ENCODE results near the gene ATP5ME.

The ATP5ME gene

DNA sequence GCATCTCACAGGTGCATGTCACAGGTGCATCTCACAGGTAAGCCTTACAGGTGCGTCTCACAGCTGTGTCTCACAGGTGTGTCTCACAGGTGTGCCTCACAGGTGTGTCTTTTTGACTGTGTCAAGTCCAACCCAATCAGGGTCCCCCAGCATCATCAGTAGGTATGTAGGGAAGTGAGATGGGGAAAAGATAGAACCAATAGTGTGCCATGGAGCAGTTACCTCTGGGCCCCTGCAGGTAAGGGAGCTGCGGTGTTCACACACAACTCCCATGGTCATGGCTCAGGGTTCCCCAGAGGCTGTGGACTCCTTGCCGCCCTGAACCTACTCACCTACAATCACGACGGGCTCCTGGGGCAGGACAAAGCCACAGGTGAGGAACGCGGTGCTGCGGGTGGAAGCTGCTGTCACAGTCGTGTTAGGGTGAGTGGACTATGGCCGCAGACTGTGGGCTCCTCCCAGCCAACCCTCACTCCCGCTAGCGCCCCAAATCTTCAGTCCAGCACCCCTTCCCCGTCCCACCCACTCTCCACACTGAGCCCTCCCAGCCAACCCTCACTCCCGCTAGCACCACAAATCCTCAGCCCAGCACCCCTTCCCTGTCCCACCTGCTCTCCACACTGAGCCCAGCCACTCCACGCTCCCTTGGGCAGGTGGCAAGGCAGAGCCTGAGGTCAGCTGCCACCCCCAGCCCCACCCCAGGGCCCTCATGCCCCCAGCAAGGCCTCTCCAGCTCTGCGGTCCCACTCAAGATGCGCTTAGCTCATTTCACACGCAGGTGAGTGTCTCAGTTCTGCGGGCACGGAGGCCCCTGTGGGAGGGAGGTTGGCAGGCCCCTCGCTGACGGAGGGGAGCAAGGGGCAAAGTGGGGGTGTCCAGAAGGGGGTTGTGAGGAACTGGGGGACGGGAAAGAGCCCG lies 50.8 kb downstream of the ATP5ME start:
- DNase-seq (ENCODE audit: low read depth in 2 of 2, low spot score in 1 of 2) = no peak

All from stimulated activated CD8-positive, alpha-beta memory T cell treated with anti-CD3 and anti-CD28 coated beads, Interleukin-4, amount 100 ng/mL, for 4 hours (primary cell).